B cell (primary cell): ENCODE results near the gene HOXB3. TPM values are rescaled to one million over a fixed set of nuclear protein-coding genes. Genes with fewer than 3 reads are reported as not detected.

Experiments
- ATAC-seq: fragments of 200-7000 bp; cut with Tn5 transposase; one replicate; pipeline ENCODE4 v1.10.0; 2021; ENCODE audit warnings: low read depth, mild to moderate bottlenecking, moderate number of reproducible peaks, moderate library complexity
- CTCF ChIA-PET: fragments of 350-600 bp; sonication (Branson Sonifier 250); formaldehyde crosslinking; loops from one replicate; lab custom pipeline; 2021; ENCODE audit warnings: antibody characterized with exemption, inconsistent platforms; lab: Charles Lee
- POLR2A ChIA-PET: fragments of 350-600 bp; sonication (Branson Sonifier 250); formaldehyde crosslinking; loops from one replicate; lab custom pipeline; 2021; ENCODE audit warnings: antibody characterized with exemption; lab: Charles Lee
- DNase-seq: peaks from one replicate; pipeline ENCODE4 v3.0.0; 2013
- H2AFZ ChIP-seq: 2 replicates; pipeline ENCODE4 v1.6.1; 2012; ENCODE audit warnings: mild to moderate bottlenecking, low read depth, low read length; ENCODE audit not compliant: insufficient read depth, poor library complexity, severe bottlenecking
- H3K27ac ChIP-seq, 2 donors: 1 replicate in 1 of 2; 2 replicates in 1 of 2; pipeline ENCODE4 v1.5.1; 2012 to 2013; ENCODE audit warnings: low read length in 2 of 2, mild to moderate bottlenecking in 2 of 2, moderate library complexity in 1 of 2
- H3K27me3 ChIP-seq, 4 experiments: fragments of 200-600 bp in 1 of 4; sonication (generic) in 1 of 4; replicated peaks in 1 of 4; 1 replicate in 2 of 4; 2 replicates in 2 of 4; pipeline versions ENCODE4 v1.6.1 to v1.7.0; 2013 to 2016; ENCODE audit warnings: low read length in 3 of 4, mild to moderate bottlenecking in 2 of 4, mixed read lengths in 1 of 4, moderate library complexity in 1 of 4; ENCODE audit not compliant: insufficient read depth in 4 of 4, control insufficient read depth in 3 of 4; ENCODE audit errors: control extremely low read depth in 1 of 4
- H3K36me3 ChIP-seq, 2 experiments: replicated peaks in 1 of 2; 1 replicate in 1 of 2; 2 replicates in 1 of 2; pipeline versions ENCODE4 v1.6.1 to v1.7.1; 2013; ENCODE audit warnings: low read length in 1 of 2; ENCODE audit not compliant: insufficient read depth in 2 of 2, control insufficient read depth in 1 of 2; ENCODE audit errors: control extremely low read depth in 1 of 2, extremely low read depth in 1 of 2
- H3K4me1 ChIP-seq, 2 donors: fragments of 200-600 bp in 1 of 2; sonication (generic) in 1 of 2; 1 replicate in 1 of 2; 2 replicates in 1 of 2; pipeline versions ENCODE4 v1.5.1 to v1.6.1; 2013 to 2017; ENCODE audit warnings: low read length in 2 of 2; ENCODE audit not compliant: control insufficient read depth in 2 of 2, insufficient read depth in 2 of 2
- H3K4me2 ChIP-seq: replicated peaks from 2 replicates; pipeline ENCODE3; 2012; ENCODE audit warnings: mild to moderate bottlenecking, low read depth, low read length; ENCODE audit not compliant: poor library complexity, severe bottlenecking
- H3K4me3 ChIP-seq, 5 experiments: fragments of 200-600 bp in 1 of 5; sonication (generic) in 1 of 5; 1 replicate in 3 of 5; 2 replicates in 2 of 5; pipeline versions ENCODE4 v1.5.1 to v1.7.0; 2011 to 2016; ENCODE audit warnings: low read length in 4 of 5, mild to moderate bottlenecking in 4 of 5, low read depth in 2 of 5, control low read depth in 1 of 5, moderate library complexity in 1 of 5; ENCODE audit not compliant: insufficient read depth in 1 of 5; ENCODE audit errors: control extremely low read depth in 1 of 5, extremely low read depth in 1 of 5
- H3K79me2 ChIP-seq: fragments of 200-600 bp; sonication (generic); one replicate; pipeline ENCODE4 v1.6.0; 2016; ENCODE audit warnings: low read length; ENCODE audit not compliant: control insufficient read depth, insufficient read depth
- H3K9ac ChIP-seq: fragments of 200-600 bp; sonication (generic); 2 replicates; pipeline ENCODE4 v1.6.1; 2017; ENCODE audit warnings: mild to moderate bottlenecking, low read length, moderate library complexity
- H3K9me3 ChIP-seq, 3 donors: one replicate each; pipeline versions ENCODE4 v1.6.1 to v1.7.1; 2013; ENCODE audit warnings: low read length in 2 of 3; ENCODE audit not compliant: control insufficient read depth in 2 of 3, insufficient read depth in 1 of 3; ENCODE audit errors: control extremely low read depth in 1 of 3
- H4K20me1 ChIP-seq: 2 replicates; pipeline ENCODE4 v1.6.0; 2012; ENCODE audit warnings: mild to moderate bottlenecking, low read length; ENCODE audit not compliant: insufficient read depth, control insufficient read depth, poor library complexity, severe bottlenecking
- H3K27ac Mint-ChIP-seq: one replicate; pipeline ENCODE4 v1.8.0; 2021; ENCODE audit warnings: mixed read lengths
- H3K27me3 Mint-ChIP-seq: one replicate; pipeline ENCODE4 v1.8.0; 2021; ENCODE audit warnings: mixed read lengths
- H3K4me1 Mint-ChIP-seq: one replicate; pipeline ENCODE4 v1.8.0; 2021; ENCODE audit warnings: mixed read lengths
- H3K4me3 Mint-ChIP-seq: one replicate; pipeline ENCODE4 v1.8.0; 2021; ENCODE audit warnings: mixed read lengths
- H3K9me3 Mint-ChIP-seq: one replicate; pipeline ENCODE4 v1.8.0; 2022; ENCODE audit warnings: mixed read lengths; ENCODE audit not compliant: insufficient read depth
- EZH2 ChIP-seq: IDR thresholded peaks from 2 replicates; pipeline ENCODE4 v1.6.1; 2012; ENCODE audit warnings: borderline replicate concordance, low read depth, mild to moderate bottlenecking, moderate library complexity, low read length; ENCODE audit not compliant: insufficient read depth, poor library complexity, severe bottlenecking
- WGBS: methylation state at CpG from one replicate; pipeline ENCODE4 v1.1.5; 2013; ENCODE audit warnings: missing lambda C conversion rate; ENCODE audit not compliant: insufficient coverage; 5-methylcytosine and 5-hydroxymethylcytosine counted together
- intact Hi-C: fragments of 100-400 bp; cut with micrococcal nuclease; formaldehyde crosslinking; loops from one replicate; pipeline ENCODE4 v1.10.0; 2022
- polyA plus RNA-seq: library from polyadenylated mRNA; depleted of rRNA; stranded (reverse); fragments of >200 nt; gene quantifications from 2 replicates; pipeline ENCODE4 v1.2.3, GENCODE V29; 2012
- total RNA-seq, 2 donors: library from RNA; stranded (reverse); fragments of 120-200 nt in 1 of 2; gene quantifications; 1 replicate in 1 of 2; 2 replicates in 1 of 2; pipeline versions ENCODE4 v1.2.3 to v1.2.4, GENCODE V29; 2013 to 2022
- TF ChIP-seq, protein P1 (sequence below): fragments of 200-600 bp; IDR thresholded peaks from one replicate; pipeline ENCODE4 v1.8.0; 2022; ENCODE audit warnings: antibody characterized with exemption, mild to moderate bottlenecking

The HOXB3 gene
- total and polyA plus RNA-seq, 2 donors (not counting 1 experiment from before 2014, with no cell fraction given): 3.0 to 4.0 TPM

DNA sequence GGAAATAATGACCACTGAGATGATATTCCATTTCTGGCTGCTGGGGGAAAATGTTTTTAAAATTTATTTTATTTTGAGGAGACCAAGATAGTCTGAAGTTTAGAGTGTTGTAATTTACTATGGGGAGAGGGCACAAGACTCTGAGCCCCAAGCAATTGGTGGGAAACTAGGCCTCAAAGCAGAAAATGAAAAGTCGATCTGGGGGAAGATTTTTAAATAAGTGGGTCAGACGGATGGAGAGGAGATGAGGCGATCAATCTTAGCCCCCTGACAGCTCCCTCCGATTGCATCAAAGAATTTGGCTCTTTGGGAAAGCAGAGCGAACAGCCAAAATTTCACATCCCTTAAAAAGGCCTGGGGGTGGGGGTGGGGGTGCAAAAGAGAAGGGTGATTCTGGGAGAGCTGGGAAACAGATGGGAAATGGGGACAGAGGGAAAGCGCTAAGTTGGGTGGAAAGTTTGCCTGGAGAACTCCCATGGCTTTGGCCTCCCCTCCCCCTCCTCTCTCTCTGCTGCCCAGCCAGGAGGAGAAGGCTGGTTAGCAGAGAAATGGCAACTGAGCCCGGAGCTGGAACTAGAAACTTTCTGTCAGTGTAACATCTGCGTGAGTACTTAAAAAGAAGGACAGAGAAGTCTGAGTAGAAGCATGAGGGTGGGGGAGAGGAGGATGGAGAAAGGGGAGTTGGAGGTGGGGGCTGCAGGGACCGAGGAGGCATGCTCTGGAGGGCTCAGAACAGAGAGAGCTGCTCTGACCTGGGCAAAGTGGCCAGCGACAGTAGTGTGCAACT is 43.7 kb downstream of the HOXB3 start:
- Histone ChIP-seq H3K4me3 (no peak overlapping the region), H3K4me2 (no peak overlapping the region), H3K27ac (no peak overlapping the region), H3K9ac (no peak overlapping the region), H3K36me3 (no peaks in the 10 kb centered on the region), H3K9me3 (peaks cover 0 to 12% (median 0%) of the 10 kb centered on the region in 3 donors), H2AFZ (no peak overlapping the region), H3K79me2 (no peaks in the 10 kb centered on the region), H3K4me1 (peaks cover 40 to 42% of the 10 kb centered on the region in 2 donors), H3K27me3 (peaks cover 0 to 55% (median 21%) of the 10 kb centered on the region in 4 experiments), H4K20me1 (no peaks in the 10 kb centered on the region)
- DNase-seq: no peak
- ChIA-PET POLR2A (interaction anchor here (0.6 kb wide), 2 partner anchors 661 to 942 kb away, joined by 3 to 8 read pairs; no protein-coding TSS in a partner anchor), CTCF (interaction anchor here (0.6 to 1.5 kb wide), 3 partner anchors 54 to 296 kb away, joined by 3 to 4 read pairs (median 4); no protein-coding TSS in a partner anchor)
- intact Hi-C loops: loop anchor here (10.0 kb wide), 1 partner anchor 52 kb away; no protein-coding TSS in a partner anchor
- H3K4me3 Mint-ChIP-seq: no peak overlapping the region
- H3K9me3 Mint-ChIP-seq: no peaks in the 10 kb centered on the region
- WGBS: 35% methylated on average over 4 of the region's 10 CpGs
- no peak overlapping the region for H3K27ac Mint-ChIP-seq
- TF ChIP-seq EZH2: no peak
- TF ChIP-seq, protein P1, sequence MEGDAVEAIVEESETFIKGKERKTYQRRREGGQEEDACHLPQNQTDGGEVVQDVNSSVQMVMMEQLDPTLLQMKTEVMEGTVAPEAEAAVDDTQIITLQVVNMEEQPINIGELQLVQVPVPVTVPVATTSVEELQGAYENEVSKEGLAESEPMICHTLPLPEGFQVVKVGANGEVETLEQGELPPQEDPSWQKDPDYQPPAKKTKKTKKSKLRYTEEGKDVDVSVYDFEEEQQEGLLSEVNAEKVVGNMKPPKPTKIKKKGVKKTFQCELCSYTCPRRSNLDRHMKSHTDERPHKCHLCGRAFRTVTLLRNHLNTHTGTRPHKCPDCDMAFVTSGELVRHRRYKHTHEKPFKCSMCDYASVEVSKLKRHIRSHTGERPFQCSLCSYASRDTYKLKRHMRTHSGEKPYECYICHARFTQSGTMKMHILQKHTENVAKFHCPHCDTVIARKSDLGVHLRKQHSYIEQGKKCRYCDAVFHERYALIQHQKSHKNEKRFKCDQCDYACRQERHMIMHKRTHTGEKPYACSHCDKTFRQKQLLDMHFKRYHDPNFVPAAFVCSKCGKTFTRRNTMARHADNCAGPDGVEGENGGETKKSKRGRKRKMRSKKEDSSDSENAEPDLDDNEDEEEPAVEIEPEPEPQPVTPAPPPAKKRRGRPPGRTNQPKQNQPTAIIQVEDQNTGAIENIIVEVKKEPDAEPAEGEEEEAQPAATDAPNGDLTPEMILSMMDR: no peak
- peaks cover 27% of the 10 kb centered on the region for H3K4me1 Mint-ChIP-seq
- peaks cover 50% of the 10 kb centered on the region for H3K27me3 Mint-ChIP-seq
- ATAC-seq: no peak

DNA sequence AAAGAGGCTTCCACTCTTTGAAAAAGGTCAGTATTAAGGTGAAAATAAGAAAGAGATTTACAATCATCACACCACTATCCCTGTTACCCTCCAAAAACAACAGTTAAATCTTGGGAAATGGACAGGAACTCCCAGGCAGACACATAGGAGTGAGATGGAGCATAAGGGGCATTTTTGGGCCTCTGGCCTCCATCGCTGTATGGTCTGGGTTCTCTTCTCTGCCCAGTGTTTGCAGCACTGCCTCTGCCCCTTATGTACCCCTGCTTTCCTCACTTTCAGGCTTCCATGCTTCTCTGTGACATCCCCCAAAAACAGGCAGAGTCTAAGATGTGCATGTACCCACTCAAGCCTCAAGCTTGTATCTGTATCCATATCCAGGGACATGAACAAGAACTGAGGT is 44.5 kb downstream of the HOXB3 start:
- Mint-ChIP-seq H3K4me1 (peaks cover 31% of the 10 kb centered on the region), H3K27me3 (peaks cover 53% of the 10 kb centered on the region), H3K27ac (no peak overlapping the region), H3K9me3 (no peaks in the 10 kb centered on the region), H3K4me3 (peak overlapping the region; percentile 94)
- H3K9ac ChIP-seq: no peak overlapping the region
- CTCF ChIA-PET: no interaction called here
- no peaks in the 10 kb centered on the region for H3K79me2 ChIP-seq
- H2AFZ ChIP-seq: no peak overlapping the region
- ATAC-seq: no peak
- no peak overlapping the region for H3K27ac ChIP-seq
- H3K9me3 ChIP-seq: peaks cover 0 to 12% (median 0%) of the 10 kb centered on the region in 3 donors
- no peaks in the 10 kb centered on the region for H4K20me1 ChIP-seq
- H3K4me2 ChIP-seq: no peak overlapping the region
- no peaks in the 10 kb centered on the region for H3K36me3 ChIP-seq
- intact Hi-C loops: loop anchor here (10.0 kb wide), 1 partner anchor 51 kb away; no protein-coding TSS in a partner anchor
- WGBS: no CpG with 5 or more reads among the region's 1 CpG
- no peak overlapping the region for H3K4me3 ChIP-seq
- no peak for DNase-seq
- TF ChIP-seq, protein P1: no peak
- no peak for TF ChIP-seq EZH2
- POLR2A ChIA-PET: no interaction called here
- H3K4me1 ChIP-seq: peaks cover 45 to 47% of the 10 kb centered on the region in 2 donors
- peaks cover 0 to 59% (median 25%) of the 10 kb centered on the region in 4 experiments for H3K27me3 ChIP-seq
